ENCODE measurements around the gene NIT2.
"Not testable (repeated sequence)": the region's sequence is repeated elsewhere in the genome, so short reads cannot be mapped to it uniquely, and the experiment has no call there.

Gene NIT2

DNA sequence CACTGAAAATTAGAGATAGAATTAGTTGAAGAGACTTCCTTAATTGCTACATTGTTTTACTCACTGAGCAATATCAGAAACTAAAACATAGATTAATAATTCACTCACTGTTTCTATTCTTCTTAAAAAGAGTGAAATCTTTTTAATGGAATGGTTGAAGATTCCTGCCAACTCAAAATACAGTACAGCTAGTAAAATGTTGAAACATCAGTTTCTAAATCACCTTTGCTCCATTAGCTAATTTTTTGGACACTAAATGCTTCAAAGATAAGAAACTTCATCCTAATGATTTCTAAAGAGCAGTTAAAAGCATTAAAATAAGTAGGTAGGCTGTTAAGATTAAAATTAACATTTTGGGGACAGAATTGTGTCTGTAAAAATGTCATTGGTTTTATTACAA is 10.5 kb upstream of the NIT2 start:
- DNase-seq (ENCODE audit: low read depth, low spot score) = no peak
- TF ChIP-seq, protein P1, sequence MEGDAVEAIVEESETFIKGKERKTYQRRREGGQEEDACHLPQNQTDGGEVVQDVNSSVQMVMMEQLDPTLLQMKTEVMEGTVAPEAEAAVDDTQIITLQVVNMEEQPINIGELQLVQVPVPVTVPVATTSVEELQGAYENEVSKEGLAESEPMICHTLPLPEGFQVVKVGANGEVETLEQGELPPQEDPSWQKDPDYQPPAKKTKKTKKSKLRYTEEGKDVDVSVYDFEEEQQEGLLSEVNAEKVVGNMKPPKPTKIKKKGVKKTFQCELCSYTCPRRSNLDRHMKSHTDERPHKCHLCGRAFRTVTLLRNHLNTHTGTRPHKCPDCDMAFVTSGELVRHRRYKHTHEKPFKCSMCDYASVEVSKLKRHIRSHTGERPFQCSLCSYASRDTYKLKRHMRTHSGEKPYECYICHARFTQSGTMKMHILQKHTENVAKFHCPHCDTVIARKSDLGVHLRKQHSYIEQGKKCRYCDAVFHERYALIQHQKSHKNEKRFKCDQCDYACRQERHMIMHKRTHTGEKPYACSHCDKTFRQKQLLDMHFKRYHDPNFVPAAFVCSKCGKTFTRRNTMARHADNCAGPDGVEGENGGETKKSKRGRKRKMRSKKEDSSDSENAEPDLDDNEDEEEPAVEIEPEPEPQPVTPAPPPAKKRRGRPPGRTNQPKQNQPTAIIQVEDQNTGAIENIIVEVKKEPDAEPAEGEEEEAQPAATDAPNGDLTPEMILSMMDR (IDR thresholded peaks at IDR 0.05; ENCODE audit: low read depth, low read length) = no peak
- H3K4me3 ChIP-seq (ENCODE audit: low read depth, low read length) = no peak overlapping the region
- in situ Hi-C loops (cut with HindIII; ENCODE audit: low sequenced_read_pairs) = no loop called here

DNA sequence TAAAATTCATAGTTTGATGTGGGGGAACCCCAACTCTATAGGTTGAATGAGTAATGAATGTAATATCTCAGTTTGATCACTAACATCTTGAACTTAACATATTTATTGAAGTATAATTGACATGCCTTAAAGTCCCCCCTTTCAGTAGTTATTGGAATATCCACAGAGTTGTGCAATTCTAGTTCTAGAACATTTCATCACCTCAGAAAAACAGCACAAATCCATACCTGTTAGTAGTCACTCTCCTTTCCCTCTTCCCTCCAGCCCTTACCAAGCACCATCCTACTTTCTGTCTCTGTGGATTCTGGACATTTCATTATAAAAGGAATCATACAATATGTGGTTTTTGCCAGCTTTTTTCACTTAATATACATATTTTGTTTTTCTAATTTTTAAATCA is 8.7 kb upstream of the NIT2 start:
- H3K4me3 ChIP-seq (ENCODE audit: low read depth, low read length) = no peak overlapping the region
- in situ Hi-C loops (cut with HindIII; ENCODE audit: low sequenced_read_pairs) = no loop called here
- no peak for DNase-seq (ENCODE audit: low read depth, low spot score)
- TF ChIP-seq, protein P1 (IDR thresholded peaks at IDR 0.05; ENCODE audit: low read depth, low read length) = no peak

DNA sequence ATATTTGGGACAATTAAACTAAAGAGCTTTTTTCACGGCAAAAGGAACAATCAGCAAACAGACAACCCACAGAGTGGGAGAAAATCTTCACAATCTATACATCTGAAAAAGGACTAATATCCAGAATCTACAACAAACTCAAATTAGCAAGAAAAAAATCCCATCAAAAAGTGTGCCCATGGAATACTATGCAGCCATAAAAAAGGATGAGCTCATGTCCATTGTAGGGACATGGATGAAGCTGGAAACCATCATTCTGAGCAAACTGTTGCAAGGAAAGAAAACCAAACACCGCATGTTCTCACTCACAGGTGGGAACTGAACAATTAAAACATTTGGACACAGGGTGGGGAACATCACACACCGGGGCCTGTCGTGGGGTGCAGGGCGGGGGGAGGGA is 7.2 kb upstream of the NIT2 start:
- DNase-seq (ENCODE audit: low read depth, low spot score); in situ Hi-C loops (cut with HindIII; ENCODE audit: low sequenced_read_pairs); H3K4me3 ChIP-seq (ENCODE audit: low read depth, low read length): not testable (repeated sequence)

DNA sequence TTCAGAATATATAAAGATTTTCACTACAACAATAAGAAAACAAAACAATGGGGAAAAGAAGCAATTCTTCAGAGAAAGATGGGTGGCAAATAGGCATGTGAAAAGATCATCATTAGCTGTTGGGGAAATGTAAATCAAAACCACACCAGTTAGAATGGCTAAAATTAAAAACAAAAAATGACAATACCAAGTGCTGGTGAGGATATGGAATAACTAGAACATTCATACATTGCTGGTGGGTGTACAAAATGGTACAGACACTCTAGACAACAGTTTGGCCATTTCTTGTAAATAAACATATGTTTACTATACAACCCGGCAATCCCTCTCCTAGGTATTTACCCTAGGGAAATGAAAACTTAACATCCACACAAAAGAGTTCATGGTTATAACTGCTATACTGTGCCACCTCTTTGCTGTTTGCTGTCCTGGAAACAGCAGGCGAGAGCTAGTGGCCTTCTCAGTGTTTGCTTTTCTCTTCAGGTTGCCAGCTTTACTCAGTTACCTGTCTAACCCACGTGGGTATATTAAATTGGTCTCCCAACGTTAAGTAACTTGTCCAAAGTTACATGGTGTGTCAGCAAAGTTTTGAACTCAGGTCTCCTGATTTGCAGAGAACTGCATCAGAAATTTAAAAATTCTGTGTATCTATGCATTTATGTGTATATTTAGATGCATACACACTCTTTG is 4.6 kb upstream of the NIT2 start:
- no peak overlapping the region for H3K4me3 ChIP-seq (ENCODE audit: low read depth, low read length)
- TF ChIP-seq, protein P1 (IDR thresholded peaks at IDR 0.05; ENCODE audit: low read depth, low read length) = no peak
- no peak for DNase-seq (ENCODE audit: low read depth, low spot score)
- in situ Hi-C loops (cut with HindIII; ENCODE audit: low sequenced_read_pairs) = no loop called here

DNA sequence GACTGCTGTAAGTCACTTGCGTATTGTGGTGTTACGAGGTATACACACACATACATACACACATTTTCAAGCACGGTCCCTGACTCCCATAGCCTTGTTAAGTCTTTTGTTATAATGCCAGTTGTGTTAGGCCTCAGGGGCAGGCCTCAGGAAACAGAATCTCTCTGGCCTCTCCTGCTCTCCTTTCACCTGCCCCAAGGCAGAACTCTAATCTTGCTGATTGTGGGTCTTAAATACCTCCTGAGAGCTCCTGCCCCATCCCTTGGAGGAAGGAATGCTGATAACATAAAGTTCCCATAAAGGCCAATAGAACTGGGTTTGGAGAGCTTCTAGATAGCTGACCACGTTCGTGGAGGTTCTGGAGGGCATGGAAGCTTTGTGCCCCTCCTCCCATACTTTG is 3.9 kb upstream of the NIT2 start:
- H3K4me3 ChIP-seq (ENCODE audit: low read depth, low read length) = no peak overlapping the region
- TF ChIP-seq, protein P1 (IDR thresholded peaks at IDR 0.05; ENCODE audit: low read depth, low read length) = no peak
- no peak for DNase-seq (ENCODE audit: low read depth, low spot score)
- in situ Hi-C loops (cut with HindIII; ENCODE audit: low sequenced_read_pairs) = no loop called here

DNA sequence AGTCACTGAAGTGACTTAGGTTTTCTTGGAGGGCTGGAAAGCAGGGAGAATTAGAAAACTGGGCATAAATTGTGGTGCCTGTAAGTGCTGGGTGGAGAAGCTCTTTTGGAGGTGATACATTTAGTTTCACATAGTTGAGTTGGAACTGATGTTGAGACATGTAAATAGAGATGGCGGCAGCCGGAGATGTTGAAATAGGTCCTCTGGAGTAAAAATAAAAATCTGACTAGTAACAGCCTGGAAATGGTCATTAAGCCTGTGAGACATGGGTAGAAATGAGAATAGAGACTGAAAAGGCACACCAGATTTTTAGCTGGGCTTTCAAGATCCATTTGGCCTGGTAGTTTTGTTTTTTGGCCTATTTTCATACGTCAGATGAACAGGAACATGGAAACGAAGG is 2.9 kb upstream of the NIT2 start:
- DNase-seq (ENCODE audit: low read depth, low spot score) = no peak
- TF ChIP-seq, protein P1 (IDR thresholded peaks at IDR 0.05; ENCODE audit: low read depth, low read length) = no peak
- no peak overlapping the region for H3K4me3 ChIP-seq (ENCODE audit: low read depth, low read length)
- in situ Hi-C loops (cut with HindIII; ENCODE audit: low sequenced_read_pairs) = no loop called here

DNA sequence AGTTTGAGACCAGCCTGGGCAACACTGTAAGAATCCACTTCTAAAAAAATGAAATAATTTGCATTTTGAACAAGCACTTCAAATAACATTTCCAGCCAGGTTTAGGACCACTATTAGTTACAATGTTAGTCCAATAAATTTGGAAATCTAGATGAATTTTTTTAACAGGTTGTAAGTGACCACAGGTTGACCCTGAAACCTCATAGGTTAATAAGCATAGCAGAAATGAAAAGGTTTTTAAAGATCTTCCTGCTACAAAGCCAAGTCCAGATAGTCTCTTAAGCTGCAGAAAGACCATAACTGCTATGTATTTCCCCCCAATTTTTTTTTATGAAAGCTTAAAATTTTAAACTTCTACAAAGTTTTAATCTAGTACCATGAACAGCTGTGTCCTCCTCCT is 1.5 kb upstream of the NIT2 start:
- H3K4me3 ChIP-seq (ENCODE audit: low read depth, low read length) = no peak overlapping the region
- in situ Hi-C loops (cut with HindIII; ENCODE audit: low sequenced_read_pairs) = no loop called here
- TF ChIP-seq, protein P1 (IDR thresholded peaks at IDR 0.05; ENCODE audit: low read depth, low read length) = no peak
- peak; percentile 16 for DNase-seq (ENCODE audit: low read depth, low spot score)
